Measurements from ENCODE around the gene GPANK1. TPM values are rescaled to one million over a fixed set of nuclear protein-coding genes. Genes with fewer than 3 reads are reported as not detected.
A peak's percentile ranks its signal among the peaks of the same experiment; 100 is the strongest.
"Not testable (repeated sequence)": the region's sequence is repeated elsewhere in the genome, so short reads cannot be mapped to it uniquely, and the experiment has no call there.

GPANK1 gene
- polyA plus RNA-seq, result 10 to 100 TPM; 17.2 to 29.3 (median 22.9) TPM

DNA sequence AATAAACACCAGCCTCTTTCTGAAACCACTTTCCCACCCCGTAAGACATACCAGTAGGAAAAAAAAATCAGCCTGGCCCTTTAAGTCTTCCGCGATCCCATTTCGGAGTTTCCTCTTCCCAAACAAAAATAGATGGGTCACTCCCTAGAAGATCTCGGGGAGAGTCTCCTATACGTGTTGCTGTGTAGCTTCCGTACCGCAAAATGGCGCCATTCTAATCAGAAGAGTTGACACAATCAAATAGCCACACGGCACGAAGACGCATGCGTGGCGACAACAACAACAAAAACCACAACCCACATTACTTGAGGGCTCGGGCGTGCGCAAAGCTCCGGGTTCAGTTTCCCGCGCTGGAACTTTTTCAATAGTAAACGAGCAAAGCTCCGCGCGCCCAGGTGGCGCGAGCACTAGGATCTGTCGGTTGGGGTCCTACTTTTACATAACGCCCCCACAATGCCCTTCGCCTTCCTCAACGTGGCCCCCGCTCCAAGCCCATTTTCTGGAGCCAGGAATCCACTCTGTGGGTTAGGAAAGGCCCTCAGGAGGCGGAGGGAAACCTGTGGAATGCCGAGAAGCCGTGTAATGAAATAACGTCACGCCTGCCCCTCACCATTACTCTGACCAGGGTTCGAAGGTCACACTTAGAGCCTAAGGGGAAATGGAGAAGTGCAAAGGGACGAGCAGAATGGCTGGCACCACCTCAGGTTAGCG is at the start of gene GPANK1:
TSS of gene GPANK1 (minus strand) at position 208 of the 711 bp plus-strand sequence. CDS start 519 bp downstream, outside the sequence.
- Mint-ChIP-seq H3K36me3 (peaks cover 4 to 34% (median 10%) of the 10 kb centered on the region in 3 donors), H3K27ac (peak within 1 kb of the TSS; percentile 95 to 99 (median 99)), H3K9me3 (no peaks in the 10 kb centered on the region), H3K27me3 (ENCODE audit: low read depth in 3 of 3) (peaks cover 12 to 16% (median 13%) of the 10 kb centered on the region in 3 donors), H3K4me3 (peak within 1 kb of the TSS; percentile 88 to 100 (median 97)), H3K4me1 (peaks cover 61 to 66% of the 10 kb centered on the region in 2 donors)
- peak; percentile 88 to 91 (median 90) for DNase-seq

GRCh38 chr6:31713991-31714684 is 49.3 kb upstream of the GPANK1 start:
- H3K36me3 Mint-ChIP-seq, result no peaks in the 10 kb centered on the region
- H3K27ac Mint-ChIP-seq, result no peak overlapping the region
- no peaks in the 10 kb centered on the region for H3K9me3 Mint-ChIP-seq
- peaks cover 17 to 20% of the 10 kb centered on the region in 2 donors for H3K4me1 Mint-ChIP-seq
- no peak for DNase-seq
- H3K4me3 Mint-ChIP-seq, result no peak overlapping the region
- peaks cover 2 to 5% (median 3%) of the 10 kb centered on the region in 3 donors for H3K27me3 Mint-ChIP-seq (ENCODE audit: low read depth in 3 of 3)

GRCh38 chr6:31713465-31713864 is 48.7 kb upstream of the GPANK1 start:
- peaks cover 0 to 3% (median 2%) of the 10 kb centered on the region in 3 donors for H3K27me3 Mint-ChIP-seq (ENCODE audit: low read depth in 3 of 3)
- DNase-seq, result no peak
- no peaks in the 10 kb centered on the region for H3K36me3 Mint-ChIP-seq

GRCh38 chr6:31712296-31712695 is 47.5 kb upstream of the GPANK1 start:
- Mint-ChIP-seq H3K27ac (peak overlapping the region in 2 of 6 donors; percentile 44 to 75), H3K36me3 (no peaks in the 10 kb centered on the region), H3K4me1 (peaks cover 17 to 20% of the 10 kb centered on the region in 2 donors), H3K4me3 (peak overlapping the region in 1 of 5 donors; percentile 21), H3K27me3 (ENCODE audit: low read depth in 3 of 3) (peaks cover 0 to 3% (median 2%) of the 10 kb centered on the region in 3 donors), H3K9me3 (no peaks in the 10 kb centered on the region)
- DNase-seq, result no peak

More at GRCh38 chr6:31713465-31713864, 48.7 kb upstream of the GPANK1 start:
- no peaks in the 10 kb centered on the region for H3K9me3 Mint-ChIP-seq
- H3K27ac Mint-ChIP-seq, result peak overlapping the region in 1 of 6 donors; percentile 49
- H3K4me1 Mint-ChIP-seq, result peaks cover 17 to 20% of the 10 kb centered on the region in 2 donors
- H3K4me3 Mint-ChIP-seq, result no peak overlapping the region

DNA sequence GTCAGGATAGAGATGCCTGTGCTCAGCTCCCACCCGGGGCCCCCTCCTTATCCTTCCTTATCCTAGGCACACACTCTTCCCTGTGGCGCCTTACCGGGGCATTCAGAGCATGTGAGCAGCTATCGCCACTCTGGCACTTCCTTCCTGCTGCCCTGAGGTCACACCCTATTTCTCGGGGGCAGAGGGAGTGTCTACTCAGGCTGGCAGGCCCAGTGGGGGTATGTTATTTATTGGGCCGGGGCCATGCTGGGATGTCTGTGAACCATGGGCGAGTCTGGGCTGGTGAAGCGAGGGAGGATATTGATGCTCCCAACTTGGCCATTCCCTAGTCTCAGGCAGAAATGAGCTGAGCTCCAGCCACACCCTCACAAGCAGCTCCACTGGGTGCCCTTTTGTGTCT is 46.4 kb upstream of the GPANK1 start:
- no peak for DNase-seq
- H3K36me3 Mint-ChIP-seq, result no peaks in the 10 kb centered on the region
- H3K27ac Mint-ChIP-seq, result no peak overlapping the region
- no peaks in the 10 kb centered on the region for H3K9me3 Mint-ChIP-seq
- H3K4me3 Mint-ChIP-seq, result peak overlapping the region in 1 of 5 donors; percentile 33
- H3K4me1 Mint-ChIP-seq, result peaks cover 17 to 20% of the 10 kb centered on the region in 2 donors
- peaks cover 0 to 3% (median 2%) of the 10 kb centered on the region in 3 donors for H3K27me3 Mint-ChIP-seq (ENCODE audit: low read depth in 3 of 3)

GRCh38 chr6:31710523-31711219 is 45.9 kb upstream of the GPANK1 start:
- peak overlapping the region in 3 of 6 donors; percentile 7 to 72 (median 40) for H3K27ac Mint-ChIP-seq

DNA sequence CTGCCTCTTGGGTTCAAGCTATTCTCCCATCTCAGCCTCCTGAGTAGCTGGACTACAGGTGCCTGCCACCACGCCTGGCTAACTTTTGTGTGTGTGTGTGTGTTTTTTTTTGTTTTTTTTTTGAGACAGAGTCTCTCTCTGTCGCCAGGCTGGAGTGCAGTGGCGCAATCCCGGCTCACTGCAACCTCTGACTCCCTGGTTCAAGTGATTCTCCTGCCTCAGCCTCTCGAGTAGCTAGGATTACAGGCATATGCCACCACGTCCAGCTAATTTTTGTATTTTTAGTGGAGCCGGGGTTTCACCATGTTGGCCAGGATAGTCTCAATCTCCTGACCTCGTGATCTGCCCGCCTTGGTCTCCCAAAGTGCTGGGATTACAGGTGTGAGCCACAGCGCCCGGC is 44.4 kb upstream of the GPANK1 start:
- not testable (repeated sequence) for DNase-seq; H3K9me3 Mint-ChIP-seq; H3K4me3 Mint-ChIP-seq; H3K27ac Mint-ChIP-seq; H3K36me3 Mint-ChIP-seq; H3K27me3 Mint-ChIP-seq (ENCODE audit: low read depth in 3 of 3)
- peaks cover 17 to 20% of the 10 kb centered on the region in 2 donors for H3K4me1 Mint-ChIP-seq

More at GRCh38 chr6:31710523-31711219, 45.9 kb upstream of the GPANK1 start:
- peak overlapping the region in 3 of 5 donors; percentile 0 to 55 (median 33) for H3K4me3 Mint-ChIP-seq
- peaks cover 0 to 3% (median 2%) of the 10 kb centered on the region in 3 donors for H3K27me3 Mint-ChIP-seq (ENCODE audit: low read depth in 3 of 3)
- peaks cover 17 to 20% of the 10 kb centered on the region in 2 donors for H3K4me1 Mint-ChIP-seq
- H3K9me3 Mint-ChIP-seq, result no peaks in the 10 kb centered on the region
- no peaks in the 10 kb centered on the region for H3K36me3 Mint-ChIP-seq
- DNase-seq, result no peak

DNA sequence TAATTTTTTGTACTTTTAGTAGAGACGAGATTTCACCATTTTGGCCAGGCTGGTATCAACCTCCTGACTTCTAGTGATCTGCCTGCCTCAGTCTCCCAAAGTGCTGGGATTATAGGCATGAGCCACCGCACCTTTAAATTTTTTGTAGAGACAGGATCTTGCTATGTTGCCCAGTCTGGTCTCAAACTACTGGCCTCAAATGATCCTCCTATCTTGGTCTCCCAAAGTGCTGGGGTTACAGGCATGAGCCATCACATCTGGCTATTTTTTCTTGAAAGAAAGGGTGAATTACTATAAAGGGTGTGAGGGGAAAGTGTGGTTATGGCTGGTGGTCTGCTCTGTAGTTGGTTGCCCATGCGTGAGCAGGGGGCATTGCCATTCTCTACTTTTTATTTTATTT is 43.4 kb upstream of the GPANK1 start:
- Mint-ChIP-seq H3K27me3 (ENCODE audit: low read depth in 3 of 3) (peaks cover 0 to 3% (median 1%) of the 10 kb centered on the region in 3 donors), H3K9me3 (no peaks in the 10 kb centered on the region), H3K4me1 (peaks cover 22 to 26% of the 10 kb centered on the region in 2 donors), H3K36me3 (no peaks in the 10 kb centered on the region), H3K4me3 (no peak overlapping the region), H3K27ac (no peak overlapping the region)
- DNase-seq, result no peak

DNA sequence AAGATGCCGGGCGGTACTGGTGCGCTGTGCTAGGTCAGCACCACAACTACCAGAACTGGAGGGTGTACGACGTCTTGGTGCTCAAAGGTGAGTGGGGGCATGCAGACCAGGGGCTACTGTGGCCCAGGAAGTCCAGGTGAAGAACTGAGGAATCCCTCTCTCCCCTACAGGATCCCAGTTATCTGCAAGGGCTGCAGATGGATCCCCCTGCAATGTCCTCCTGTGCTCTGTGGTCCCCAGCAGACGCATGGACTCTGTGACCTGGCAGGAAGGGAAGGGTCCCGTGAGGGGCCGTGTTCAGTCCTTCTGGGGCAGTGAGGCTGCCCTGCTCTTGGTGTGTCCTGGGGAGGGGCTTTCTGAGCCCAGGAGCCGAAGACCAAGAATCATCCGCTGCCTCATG is 42.9 kb upstream of the GPANK1 start:
- H3K4me1 Mint-ChIP-seq, result peaks cover 25 to 27% of the 10 kb centered on the region in 2 donors

GRCh38 chr6:31706599-31706998 is 41.8 kb upstream of the GPANK1 start, which contains the start of gene LY6G6F:
LY6G6F (plus strand) TSS chr6:31706866; CDS start chr6:31706907, 41 bp downstream.
- H3K27me3 Mint-ChIP-seq (ENCODE audit: low read depth in 3 of 3), result peaks cover 3 to 8% (median 4%) of the 10 kb centered on the region in 3 donors
- DNase-seq, result no peak
- H3K4me1 Mint-ChIP-seq, result peaks cover 30 to 31% of the 10 kb centered on the region in 2 donors
- H3K36me3 Mint-ChIP-seq, result no peaks in the 10 kb centered on the region
- H3K27ac Mint-ChIP-seq, result peak within 1 kb of the TSS in 2 of 6 donors; percentile 19 to 68
- no peak within 1 kb of the TSS for H3K4me3 Mint-ChIP-seq
- H3K9me3 Mint-ChIP-seq, result no peaks in the 10 kb centered on the region

More for the DNA sequence above, 42.9 kb upstream of the GPANK1 start:
- H3K9me3 Mint-ChIP-seq, result no peaks in the 10 kb centered on the region
- no peaks in the 10 kb centered on the region for H3K36me3 Mint-ChIP-seq
- peaks cover 0 to 5% (median 4%) of the 10 kb centered on the region in 3 donors for H3K27me3 Mint-ChIP-seq (ENCODE audit: low read depth in 3 of 3)
- no peak for DNase-seq
- no peak overlapping the region for H3K4me3 Mint-ChIP-seq
- peak overlapping the region in 1 of 6 donors; percentile 19 for H3K27ac Mint-ChIP-seq

GRCh38 chr6:31705931-31706330 is 41.1 kb upstream of the GPANK1 start:
- H3K4me1 Mint-ChIP-seq, result peaks cover 30 to 32% of the 10 kb centered on the region in 2 donors
- H3K4me3 Mint-ChIP-seq, result no peak overlapping the region
- H3K9me3 Mint-ChIP-seq, result no peaks in the 10 kb centered on the region
- no peaks in the 10 kb centered on the region for H3K36me3 Mint-ChIP-seq
- no peak for DNase-seq
- peaks cover 3 to 8% (median 4%) of the 10 kb centered on the region in 3 donors for H3K27me3 Mint-ChIP-seq (ENCODE audit: low read depth in 3 of 3)
- no peak overlapping the region for H3K27ac Mint-ChIP-seq

- DNase-seq, result peak; percentile 97
- Mint-ChIP-seq H3K4me1 (peaks cover 34 to 35% of the 10 kb centered on the region in 2 donors), H3K9me3 (no peaks in the 10 kb centered on the region), H3K36me3 (peaks cover 0 to 5% (median 0%) of the 10 kb centered on the region in 3 donors), H3K4me3 (peak within 1 kb of the TSS; percentile 94 to 99 (median 96)), H3K27me3 (ENCODE audit: low read depth in 3 of 3) (peaks cover 3 to 8% (median 3%) of the 10 kb centered on the region in 3 donors), H3K27ac (peak within 1 kb of the TSS; percentile 95 to 99 (median 98))
Observed at GRCh38 chr6:31702819-31703716, 38.3 kb upstream of the GPANK1 start, which contains the start of gene ABHD16A. ABHD16A (minus strand) TSS chr6:31703324; CDS start chr6:31703281, 43 bp downstream.
